ENCODE data around the gene GALT. TPM values are rescaled to one million over a fixed set of nuclear protein-coding genes. Genes with fewer than 3 reads are reported as not detected.
A peak's percentile ranks its signal among the peaks of the same experiment; 100 is the strongest.

The GALT gene
- total RNA-seq, 2 experiments from 2014 or later = 42.0 to 44.6 TPM

DNA sequence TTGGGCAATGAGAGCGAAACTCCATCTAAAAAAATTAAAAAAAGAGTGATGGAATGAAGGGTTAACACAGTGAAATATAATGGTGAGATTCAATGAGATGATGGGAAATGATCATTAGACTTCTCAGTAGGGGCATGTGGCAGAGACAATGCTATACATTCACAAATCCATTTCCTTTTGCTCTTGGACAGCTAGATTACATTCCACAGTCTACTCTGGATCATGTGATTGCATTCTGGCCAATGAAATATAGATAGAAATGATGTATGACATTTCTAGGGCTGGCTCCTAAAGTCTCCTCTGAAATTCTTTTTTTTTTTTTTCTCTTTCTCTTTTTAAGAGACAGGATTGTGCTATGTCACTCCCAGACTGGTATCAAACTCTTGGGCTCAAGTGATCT, 3.8 kb upstream of the GALT start:
- no peaks in the 10 kb centered on the region for H3K27me3 Mint-ChIP-seq (ENCODE audit: low read depth)
- H3K27ac Mint-ChIP-seq = no peak overlapping the region
- H3K9me3 Mint-ChIP-seq = no peaks in the 10 kb centered on the region
- H3K36me3 Mint-ChIP-seq (ENCODE audit: low read depth) = peaks cover 2% of the 10 kb centered on the region
- H3K4me3 Mint-ChIP-seq = no peak overlapping the region
- intact Hi-C loops (cut with micrococcal nuclease) = no loop called here
- peaks cover 18% of the 10 kb centered on the region for H3K4me1 Mint-ChIP-seq (ENCODE audit: low read depth)
- CTCF ChIA-PET = interaction anchor here (1.1 to 3.8 kb wide), 5 partner anchors 8 to 305 kb away, joined by 3 to 32 read pairs (median 4); no protein-coding TSS in a partner anchor
- no peak for DNase-seq

DNA sequence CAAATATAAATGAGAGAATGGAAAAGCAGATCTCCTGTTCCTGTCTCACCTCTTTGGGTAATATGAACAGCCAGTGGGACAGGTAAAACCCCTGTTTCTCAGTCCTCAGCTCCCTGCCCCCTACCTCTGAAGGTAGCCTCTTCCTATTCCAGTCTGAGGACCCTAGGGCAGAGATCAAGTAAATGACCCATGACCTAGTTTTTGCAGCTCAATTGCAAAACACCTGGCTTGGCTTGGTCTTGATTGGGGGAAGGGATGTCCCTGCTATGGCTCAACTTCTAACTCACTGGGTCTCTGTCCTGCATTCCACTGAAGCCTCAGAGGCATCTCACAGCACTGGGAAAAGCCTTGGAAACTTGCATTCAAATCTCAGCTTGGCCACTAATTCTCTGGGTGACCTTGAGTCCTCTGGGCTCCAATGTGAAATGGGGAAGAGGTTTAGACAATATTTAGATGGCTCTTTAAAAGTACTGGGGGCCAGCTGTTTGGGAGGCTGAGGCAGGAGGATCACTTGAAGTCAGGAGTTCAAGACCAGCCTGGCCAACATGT, 1.6 kb upstream of the GALT start:
- no peak overlapping the region for H3K27ac Mint-ChIP-seq
- H3K36me3 Mint-ChIP-seq (ENCODE audit: low read depth) = peaks cover 17% of the 10 kb centered on the region

DNA sequence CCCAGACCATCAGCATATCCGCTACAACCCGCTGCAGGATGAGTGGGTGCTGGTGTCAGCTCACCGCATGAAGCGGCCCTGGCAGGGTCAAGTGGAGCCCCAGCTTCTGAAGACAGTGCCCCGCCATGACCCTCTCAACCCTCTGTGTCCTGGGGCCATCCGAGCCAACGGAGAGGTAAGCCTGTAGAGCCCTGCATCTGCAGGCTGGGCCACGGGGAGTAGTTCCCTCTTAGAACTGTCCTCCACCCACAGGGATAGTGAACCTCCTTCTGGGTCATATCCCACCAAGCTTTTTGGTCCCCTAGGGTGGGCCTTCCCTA, 569 bp downstream of the GALT start:
- Mint-ChIP-seq H3K27ac (peak overlapping the region; percentile 83), H3K4me1 (ENCODE audit: low read depth) (peaks cover 19% of the 10 kb centered on the region), H3K36me3 (ENCODE audit: low read depth) (peaks cover 19% of the 10 kb centered on the region), H3K4me3 (peak overlapping the region; percentile 86), H3K9me3 (no peaks in the 10 kb centered on the region), H3K27me3 (ENCODE audit: low read depth) (no peaks in the 10 kb centered on the region)
- intact Hi-C loops (cut with micrococcal nuclease) = loop anchor here (5.0 kb wide), 2 partner anchors 340 to 425 kb away; partner anchors contain the start of genes DNAJB5 and VCP
- CTCF ChIA-PET = interaction anchor here (0.6 to 4.4 kb wide), 14 partner anchors 9 to 1552 kb away, joined by 3 to 51 read pairs (median 4); partner anchors contain the start of genes CCL27, RPP25L and SIGMAR1
- no peak for DNase-seq

More for the DNA sequence above, 1.6 kb upstream of the GALT start:
- intact Hi-C loops (cut with micrococcal nuclease) = loop anchor here (5.0 kb wide), 2 partner anchors 342 to 427 kb away; partner anchors contain the start of genes DNAJB5 and VCP
- H3K27me3 Mint-ChIP-seq (ENCODE audit: low read depth) = no peaks in the 10 kb centered on the region
- peaks cover 18% of the 10 kb centered on the region for H3K4me1 Mint-ChIP-seq (ENCODE audit: low read depth)
- no peak for DNase-seq
- no peak overlapping the region for H3K4me3 Mint-ChIP-seq
- CTCF ChIA-PET = interaction anchor here (0.6 to 3.8 kb wide), 7 partner anchors 10 to 1522 kb away, joined by 3 to 32 read pairs (median 4); partner anchors contain the start of genes CCL27 and RPP25L
- no peaks in the 10 kb centered on the region for H3K9me3 Mint-ChIP-seq

DNA sequence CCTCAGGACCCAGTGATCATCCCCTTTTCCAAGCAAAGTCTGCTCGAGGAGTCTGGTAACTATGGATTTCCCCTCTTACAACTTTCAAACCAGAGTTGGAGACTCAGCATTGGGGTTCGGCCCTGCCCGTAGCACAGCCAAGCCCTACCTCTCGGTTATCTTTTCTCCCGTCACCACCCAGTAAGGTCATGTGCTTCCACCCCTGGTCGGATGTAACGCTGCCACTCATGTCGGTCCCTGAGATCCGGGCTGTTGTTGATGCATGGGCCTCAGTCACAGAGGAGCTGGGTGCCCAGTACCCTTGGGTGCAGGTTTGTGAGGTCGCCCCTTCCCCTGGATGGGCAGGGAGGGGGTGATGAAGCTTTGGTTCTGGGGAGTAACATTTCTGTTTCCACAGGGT, 1.2 kb downstream of the GALT start:
- H3K36me3 Mint-ChIP-seq (ENCODE audit: low read depth) = peaks cover 19% of the 10 kb centered on the region
- no peaks in the 10 kb centered on the region for H3K9me3 Mint-ChIP-seq
- peak overlapping the region; percentile 83 for H3K27ac Mint-ChIP-seq
- peaks cover 25% of the 10 kb centered on the region for H3K4me1 Mint-ChIP-seq (ENCODE audit: low read depth)
- peak; percentile 38 for DNase-seq
- intact Hi-C loops (cut with micrococcal nuclease) = loop anchor here (5.0 kb wide), 2 partner anchors 340 to 425 kb away; partner anchors contain the start of genes DNAJB5 and VCP
- peak overlapping the region; percentile 86 for H3K4me3 Mint-ChIP-seq
- no peaks in the 10 kb centered on the region for H3K27me3 Mint-ChIP-seq (ENCODE audit: low read depth)
- CTCF ChIA-PET = interaction anchor here (0.6 to 4.4 kb wide), 9 partner anchors 9 to 1552 kb away, joined by 3 to 51 read pairs (median 8); partner anchors contain the start of genes CCL27 and SIGMAR1

DNA sequence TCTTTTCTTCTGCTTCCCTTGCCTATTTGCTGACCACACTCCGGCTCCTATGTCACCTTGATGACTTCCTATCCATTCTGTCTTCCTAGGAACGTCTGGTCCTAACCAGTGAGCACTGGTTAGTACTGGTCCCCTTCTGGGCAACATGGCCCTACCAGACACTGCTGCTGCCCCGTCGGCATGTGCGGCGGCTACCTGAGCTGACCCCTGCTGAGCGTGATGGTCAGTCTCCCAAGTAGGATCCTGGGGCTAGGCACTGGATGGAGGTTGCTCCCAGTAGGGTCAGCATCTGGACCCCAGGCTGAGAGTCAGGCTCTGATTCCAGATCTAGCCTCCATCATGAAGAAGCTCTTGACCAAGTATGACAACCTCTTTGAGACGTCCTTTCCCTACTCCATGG, 2.2 kb downstream of the GALT start:
- no peak for DNase-seq
- H3K27ac Mint-ChIP-seq = no peak overlapping the region
- peaks cover 31% of the 10 kb centered on the region for H3K4me1 Mint-ChIP-seq (ENCODE audit: low read depth)
- H3K36me3 Mint-ChIP-seq (ENCODE audit: low read depth) = peaks cover 19% of the 10 kb centered on the region
- intact Hi-C loops (cut with micrococcal nuclease) = loop anchor here (5.0 kb wide), 2 partner anchors 339 to 424 kb away; partner anchors contain the start of genes DNAJB5 and VCP
- CTCF ChIA-PET = interaction anchor here (1.4 to 4.4 kb wide), 5 partner anchors 10 to 54 kb away, joined by 4 to 51 read pairs (median 8); partner anchors contain the start of gene CCL27
- peak overlapping the region; percentile 7 for H3K4me3 Mint-ChIP-seq
- no peaks in the 10 kb centered on the region for H3K27me3 Mint-ChIP-seq (ENCODE audit: low read depth)
- no peaks in the 10 kb centered on the region for H3K9me3 Mint-ChIP-seq

DNA sequence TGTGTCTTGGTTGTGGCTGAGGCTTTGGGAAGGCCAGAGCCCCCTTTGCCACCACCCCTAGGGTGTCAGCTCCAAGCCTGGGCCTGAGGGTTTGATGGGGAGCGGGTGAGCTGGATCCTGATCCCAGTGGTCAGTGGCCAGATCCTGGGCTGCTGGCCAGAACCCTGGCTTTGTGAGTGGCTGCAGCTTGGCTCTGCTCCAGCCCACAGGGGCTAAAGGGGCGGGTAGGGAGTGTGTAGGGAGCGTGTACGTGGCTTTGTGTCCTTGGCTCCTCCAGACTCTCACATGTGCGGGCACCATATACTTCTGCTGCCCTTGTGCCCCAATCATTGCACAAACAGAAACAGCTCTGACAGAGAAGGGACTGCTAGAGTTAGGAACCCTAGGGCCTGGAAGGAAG, 4.3 kb downstream of the GALT start:
- H3K27me3 Mint-ChIP-seq (ENCODE audit: low read depth) = no peaks in the 10 kb centered on the region
- peaks cover 19% of the 10 kb centered on the region for H3K36me3 Mint-ChIP-seq (ENCODE audit: low read depth)
- no peaks in the 10 kb centered on the region for H3K9me3 Mint-ChIP-seq
- no peak overlapping the region for H3K27ac Mint-ChIP-seq
- CTCF ChIA-PET = interaction anchor here (0.6 to 2.6 kb wide), 2 partner anchors 11 to 16 kb away, joined by 3 to 9 read pairs; no protein-coding TSS in a partner anchor
- intact Hi-C loops (cut with micrococcal nuclease) = no loop called here
- H3K4me1 Mint-ChIP-seq (ENCODE audit: low read depth) = peaks cover 31% of the 10 kb centered on the region
- no peak overlapping the region for H3K4me3 Mint-ChIP-seq
- DNase-seq = no peak

DNA sequence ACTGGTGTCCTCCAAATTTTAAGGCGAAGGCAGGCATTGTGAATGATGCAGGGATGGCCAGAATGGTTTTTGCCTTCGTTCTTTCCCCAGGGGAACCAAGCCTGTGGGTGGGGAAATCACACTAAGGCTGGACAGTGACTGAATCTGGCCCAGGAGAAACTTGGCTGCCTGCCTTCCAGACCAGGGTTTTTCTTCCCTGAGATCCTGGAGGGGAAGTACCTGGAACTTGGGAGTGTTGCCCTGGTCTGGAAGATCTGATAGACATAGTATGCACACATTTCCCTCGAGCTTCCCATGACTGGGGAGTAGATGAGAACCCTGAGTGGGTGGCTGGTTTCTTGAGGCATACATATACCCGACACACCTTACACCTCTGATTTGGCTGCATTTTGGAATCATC, 4.8 kb downstream of the GALT start:
- CTCF ChIA-PET = interaction anchor here (2.6 kb wide), 1 partner anchor 17 kb away, joined by 9 read pairs; no protein-coding TSS in a partner anchor
- H3K4me3 Mint-ChIP-seq = no peak overlapping the region
- H3K27me3 Mint-ChIP-seq (ENCODE audit: low read depth) = no peaks in the 10 kb centered on the region
- peaks cover 19% of the 10 kb centered on the region for H3K36me3 Mint-ChIP-seq (ENCODE audit: low read depth)
- peaks cover 28% of the 10 kb centered on the region for H3K4me1 Mint-ChIP-seq (ENCODE audit: low read depth)
- no peak for DNase-seq
- no peaks in the 10 kb centered on the region for H3K9me3 Mint-ChIP-seq
- H3K27ac Mint-ChIP-seq = no peak overlapping the region
- intact Hi-C loops (cut with micrococcal nuclease) = no loop called here

DNA sequence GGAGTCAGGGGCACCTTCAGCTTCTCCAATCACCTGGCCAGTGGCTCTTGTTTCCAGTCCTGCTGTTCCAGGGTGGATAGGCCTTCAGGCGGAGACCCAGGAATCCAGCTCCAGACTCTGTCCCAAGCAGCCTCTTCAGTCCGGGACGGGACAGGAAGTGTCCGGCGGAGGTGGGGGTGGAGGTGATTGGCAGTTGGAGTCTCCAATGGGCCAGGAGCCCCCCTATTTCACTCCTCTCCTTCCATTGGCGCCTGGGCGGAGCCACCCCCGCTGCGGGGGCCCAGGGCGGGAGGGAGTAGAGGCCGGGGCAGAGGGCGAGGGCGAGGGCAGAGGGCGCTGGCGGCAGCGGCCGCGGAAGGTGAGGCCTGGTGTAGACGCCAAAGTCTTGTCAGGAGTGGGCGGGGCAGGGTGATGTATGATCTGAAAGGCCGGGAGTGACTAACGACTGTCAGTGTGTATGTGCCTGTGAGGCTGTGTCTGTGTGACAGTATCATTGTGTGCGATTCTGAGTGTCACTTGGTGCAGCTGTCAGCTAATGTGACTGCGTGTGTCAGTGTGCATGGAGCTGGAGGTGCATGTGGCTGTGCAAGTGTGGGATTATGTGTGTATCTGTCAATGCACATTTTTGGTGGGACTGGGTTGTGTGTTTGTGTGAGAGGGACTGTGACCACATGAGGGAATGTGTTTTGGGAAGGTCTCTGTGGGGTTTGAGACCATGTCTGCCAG, 5.6 kb downstream of the GALT start, which contains the start of gene IL11RA:
Gene IL11RA, plus strand, starts transcription at position 310 of the 726 bp plus-strand sequence. CDS start 3,033 bp downstream, outside the sequence.
- peaks cover 17% of the 10 kb centered on the region for H3K36me3 Mint-ChIP-seq (ENCODE audit: low read depth)
- peak within 1 kb of the TSS; percentile 67 for H3K27ac Mint-ChIP-seq
- H3K27me3 Mint-ChIP-seq (ENCODE audit: low read depth) = no peaks in the 10 kb centered on the region
- peak; percentile 78 for DNase-seq
- no peak within 1 kb of the TSS for H3K4me3 Mint-ChIP-seq
- CTCF ChIA-PET = interaction anchor here (1.2 to 2.6 kb wide), 2 partner anchors 18 to 50 kb away, joined by 3 to 9 read pairs; no protein-coding TSS in a partner anchor
- H3K4me1 Mint-ChIP-seq (ENCODE audit: low read depth) = peaks cover 28% of the 10 kb centered on the region
- no peaks in the 10 kb centered on the region for H3K9me3 Mint-ChIP-seq
- intact Hi-C loops (cut with micrococcal nuclease) = no loop called here

DNA sequence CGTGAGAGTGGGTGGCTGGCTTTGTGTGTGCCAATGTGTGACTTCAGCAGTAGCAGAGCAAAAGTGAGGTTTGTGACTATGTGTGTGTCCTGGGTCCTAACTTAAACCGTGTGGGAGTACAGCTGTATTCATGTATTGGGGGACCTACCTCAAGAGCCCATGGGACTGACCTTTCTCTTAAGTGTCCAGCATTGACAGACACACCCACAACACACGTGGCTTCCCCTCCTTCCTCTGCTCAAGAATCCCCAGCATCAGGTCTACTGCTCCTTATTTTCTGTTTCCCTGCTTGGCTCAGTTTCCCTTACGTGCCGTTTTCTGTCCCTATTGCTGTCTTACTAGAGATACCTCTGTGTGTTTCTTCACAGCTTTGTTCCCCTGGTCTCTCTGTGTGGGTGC, 6.1 kb downstream of the GALT start:
- Mint-ChIP-seq H3K4me3 (no peak overlapping the region), H3K36me3 (ENCODE audit: low read depth) (peaks cover 17% of the 10 kb centered on the region), H3K27ac (peak overlapping the region; percentile 67), H3K9me3 (no peaks in the 10 kb centered on the region), H3K27me3 (ENCODE audit: low read depth) (no peaks in the 10 kb centered on the region), H3K4me1 (ENCODE audit: low read depth) (peaks cover 25% of the 10 kb centered on the region)
- DNase-seq = no peak
- intact Hi-C loops (cut with micrococcal nuclease) = no loop called here
- CTCF ChIA-PET = interaction anchor here (1.0 to 1.2 kb wide), 2 partner anchors 9 to 50 kb away, joined by 3 to 4 read pairs; no protein-coding TSS in a partner anchor

DNA sequence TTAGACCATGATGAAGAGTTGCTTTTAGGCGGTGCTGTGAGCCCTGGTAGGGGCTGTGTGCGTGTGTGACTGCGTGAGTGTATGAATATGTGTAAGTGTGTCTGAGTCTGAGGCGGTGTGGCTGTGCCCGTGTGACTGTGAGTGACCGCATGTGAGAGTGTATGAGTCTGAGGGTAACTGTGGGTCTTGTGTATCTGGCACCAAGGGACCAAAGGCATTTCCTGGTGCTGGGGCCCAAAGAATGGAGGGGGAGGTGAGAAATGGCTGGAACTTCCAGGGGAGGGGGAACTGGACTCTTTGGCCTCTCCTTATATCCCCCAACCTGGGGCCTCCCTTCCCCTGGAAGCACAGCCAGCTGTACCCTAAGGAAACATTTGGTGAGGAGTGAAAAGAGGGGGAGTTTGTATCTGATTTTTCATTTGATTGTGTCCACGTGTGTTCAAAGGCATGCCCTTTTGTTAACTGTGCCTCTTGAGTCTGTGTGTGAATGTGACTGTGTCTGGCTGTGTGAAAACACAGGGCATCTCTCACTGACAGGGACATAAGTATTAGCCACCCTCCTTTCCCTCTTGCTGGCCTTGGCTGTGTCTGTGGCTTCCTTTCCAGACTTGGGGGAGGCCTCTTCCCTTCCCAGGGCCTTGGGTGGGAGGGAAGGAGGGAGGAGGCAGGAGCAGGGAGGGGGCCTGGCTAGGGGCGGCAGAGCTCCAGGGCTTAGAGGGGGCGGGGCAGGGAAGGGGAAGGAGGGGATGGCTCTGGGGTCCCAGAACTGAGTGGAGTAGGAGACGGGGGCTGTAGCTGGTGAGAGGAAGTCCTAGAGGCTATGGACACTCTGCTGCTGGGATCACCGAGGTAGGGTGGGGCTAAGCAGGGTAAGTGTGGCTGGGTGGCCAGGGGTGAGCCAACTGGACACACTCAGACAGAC, 6.9 kb downstream of the GALT start:
- intact Hi-C loops (cut with micrococcal nuclease) = no loop called here
- Mint-ChIP-seq H3K27me3 (ENCODE audit: low read depth) (no peaks in the 10 kb centered on the region), H3K27ac (no peak overlapping the region), H3K36me3 (ENCODE audit: low read depth) (peaks cover 10% of the 10 kb centered on the region), H3K9me3 (no peaks in the 10 kb centered on the region), H3K4me1 (ENCODE audit: low read depth) (peaks cover 17% of the 10 kb centered on the region), H3K4me3 (no peak overlapping the region)
- CTCF ChIA-PET = interaction anchor here (1.0 to 1.2 kb wide), 2 partner anchors 10 to 49 kb away, joined by 3 to 4 read pairs; no protein-coding TSS in a partner anchor
- DNase-seq = no peak

DNA sequence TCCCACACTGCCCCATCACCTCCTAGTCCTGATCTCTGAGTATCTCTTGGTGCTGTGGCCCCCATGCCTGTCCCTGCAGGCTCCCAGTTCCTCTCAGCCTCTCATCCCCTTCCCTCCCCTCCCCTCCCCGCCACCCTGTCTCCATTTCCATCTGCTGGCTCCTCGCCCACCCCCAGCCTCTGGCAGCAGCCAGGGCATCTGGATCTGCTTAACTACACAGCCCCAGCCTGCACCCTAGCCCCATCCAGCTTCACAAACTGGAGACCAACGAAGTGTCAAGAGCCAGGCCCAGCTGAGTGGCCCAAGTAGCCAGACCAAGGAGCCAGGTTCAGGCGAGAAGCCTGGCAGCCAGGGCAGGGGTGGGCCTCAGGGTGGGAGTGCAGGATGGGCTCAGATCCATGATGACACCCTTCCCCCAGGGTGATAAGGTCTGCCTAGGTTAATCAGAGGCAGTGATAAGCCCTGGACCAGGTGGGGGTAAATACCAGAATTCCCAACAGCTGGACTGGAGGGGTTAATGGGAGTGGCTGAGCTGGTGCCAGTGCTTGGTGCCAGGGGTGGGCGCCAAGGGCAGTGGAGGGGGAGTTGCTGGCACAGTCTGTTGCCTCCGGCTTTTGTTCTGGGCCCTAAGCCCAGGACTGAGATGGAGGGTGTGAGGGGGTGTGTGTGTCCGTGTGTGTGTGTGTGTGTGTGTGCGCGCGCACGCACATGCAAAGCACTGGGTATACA, 8.0 kb downstream of the GALT start:
- H3K4me1 Mint-ChIP-seq (ENCODE audit: low read depth) = peaks cover 14% of the 10 kb centered on the region
- intact Hi-C loops (cut with micrococcal nuclease) = no loop called here
- peaks cover 2% of the 10 kb centered on the region for H3K36me3 Mint-ChIP-seq (ENCODE audit: low read depth)
- no peak for DNase-seq
- no peak overlapping the region for H3K27ac Mint-ChIP-seq
- CTCF ChIA-PET = no interaction called here
- H3K4me3 Mint-ChIP-seq = no peak overlapping the region
- H3K27me3 Mint-ChIP-seq (ENCODE audit: low read depth) = no peaks in the 10 kb centered on the region
- H3K9me3 Mint-ChIP-seq = no peaks in the 10 kb centered on the region
